Right lobe of liver (tissue), 4 donors: Measurements from ENCODE around the gene TRAPPC3.

Source experiments
- POLR2A ChIP-seq: fragments of 450-650 bp; IDR thresholded peaks from one replicate; pipeline ENCODE4 v1.6.1; 2017; ENCODE audit warnings: antibody characterized with exemption, mild to moderate bottlenecking
- TF ChIP-seq, protein P1 (sequence below), 4 donors: fragments of 200-600 bp in 3 of 4; fragments of 450-650 bp in 1 of 4; IDR thresholded peaks; one replicate each; pipeline versions ENCODE4 v1.5.1 to v1.8.0; 2016 to 2022; ENCODE audit warnings: antibody characterized with exemption in 4 of 4, mild to moderate bottlenecking in 2 of 4
- donor health status: DM: no; HTN: no; CAD: no.
- donor health status: DM: no; HTN: no; CAD: no.
- donor health status: DM: no; HTN: yes; CAD: no.

- TF ChIP-seq, protein P1, sequence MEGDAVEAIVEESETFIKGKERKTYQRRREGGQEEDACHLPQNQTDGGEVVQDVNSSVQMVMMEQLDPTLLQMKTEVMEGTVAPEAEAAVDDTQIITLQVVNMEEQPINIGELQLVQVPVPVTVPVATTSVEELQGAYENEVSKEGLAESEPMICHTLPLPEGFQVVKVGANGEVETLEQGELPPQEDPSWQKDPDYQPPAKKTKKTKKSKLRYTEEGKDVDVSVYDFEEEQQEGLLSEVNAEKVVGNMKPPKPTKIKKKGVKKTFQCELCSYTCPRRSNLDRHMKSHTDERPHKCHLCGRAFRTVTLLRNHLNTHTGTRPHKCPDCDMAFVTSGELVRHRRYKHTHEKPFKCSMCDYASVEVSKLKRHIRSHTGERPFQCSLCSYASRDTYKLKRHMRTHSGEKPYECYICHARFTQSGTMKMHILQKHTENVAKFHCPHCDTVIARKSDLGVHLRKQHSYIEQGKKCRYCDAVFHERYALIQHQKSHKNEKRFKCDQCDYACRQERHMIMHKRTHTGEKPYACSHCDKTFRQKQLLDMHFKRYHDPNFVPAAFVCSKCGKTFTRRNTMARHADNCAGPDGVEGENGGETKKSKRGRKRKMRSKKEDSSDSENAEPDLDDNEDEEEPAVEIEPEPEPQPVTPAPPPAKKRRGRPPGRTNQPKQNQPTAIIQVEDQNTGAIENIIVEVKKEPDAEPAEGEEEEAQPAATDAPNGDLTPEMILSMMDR (IDR thresholded peaks at IDR 0.05): no peak
- no peak for TF ChIP-seq POLR2A
Observed at GRCh38 chr1:36124404-36125128, 24.7 kb downstream of the TRAPPC3 start.
